ENCODE measurements around the gene SRPX.

DNA sequence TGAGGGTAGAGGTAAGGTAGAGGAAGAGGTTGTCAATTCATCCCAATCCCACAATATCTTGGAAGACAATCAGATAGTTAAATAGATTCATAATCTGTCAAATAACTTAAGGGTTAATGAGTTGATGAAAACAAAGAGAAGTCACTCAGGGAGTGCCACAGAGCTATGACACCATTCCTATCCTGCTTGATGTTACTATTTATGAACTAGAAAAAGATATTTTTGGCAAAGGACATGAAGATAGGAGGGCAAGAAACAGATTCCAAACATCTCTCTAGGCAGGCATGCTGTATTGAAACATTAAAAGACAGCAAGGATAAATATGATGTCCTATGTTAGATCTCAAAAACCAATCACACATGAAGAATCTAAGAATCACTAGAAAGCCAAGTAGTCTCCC lies 3.5 kb upstream of the SRPX start:
- TF ChIP-seq CTCF (IDR thresholded peaks at IDR 0.05) (no peak), POLR2A (IDR thresholded peaks at IDR 0.05) (no peak)

Measured in ovary (tissue), 3 donors.